Esophagus muscularis mucosa (tissue), 3 donors: ENCODE results near the gene CBFA2T3.

Experiments used
- CTCF ChIP-seq, 3 experiments: fragments of 200-600 bp in 2 of 3; fragments of 450-650 bp in 1 of 3; sonication (generic) in 2 of 3; IDR thresholded peaks; one replicate each; pipeline ENCODE4 v1.5.1; 2017 to 2019; ENCODE audit warnings: antibody characterized with exemption in 3 of 3, mild to moderate bottlenecking in 2 of 3, moderate library complexity in 1 of 3
- POLR2A ChIP-seq: fragments of 450-650 bp; IDR thresholded peaks from one replicate; pipeline ENCODE4 v1.6.1; 2017; ENCODE audit warnings: antibody characterized with exemption, moderate library complexity, mild to moderate bottlenecking, low read depth

DNA sequence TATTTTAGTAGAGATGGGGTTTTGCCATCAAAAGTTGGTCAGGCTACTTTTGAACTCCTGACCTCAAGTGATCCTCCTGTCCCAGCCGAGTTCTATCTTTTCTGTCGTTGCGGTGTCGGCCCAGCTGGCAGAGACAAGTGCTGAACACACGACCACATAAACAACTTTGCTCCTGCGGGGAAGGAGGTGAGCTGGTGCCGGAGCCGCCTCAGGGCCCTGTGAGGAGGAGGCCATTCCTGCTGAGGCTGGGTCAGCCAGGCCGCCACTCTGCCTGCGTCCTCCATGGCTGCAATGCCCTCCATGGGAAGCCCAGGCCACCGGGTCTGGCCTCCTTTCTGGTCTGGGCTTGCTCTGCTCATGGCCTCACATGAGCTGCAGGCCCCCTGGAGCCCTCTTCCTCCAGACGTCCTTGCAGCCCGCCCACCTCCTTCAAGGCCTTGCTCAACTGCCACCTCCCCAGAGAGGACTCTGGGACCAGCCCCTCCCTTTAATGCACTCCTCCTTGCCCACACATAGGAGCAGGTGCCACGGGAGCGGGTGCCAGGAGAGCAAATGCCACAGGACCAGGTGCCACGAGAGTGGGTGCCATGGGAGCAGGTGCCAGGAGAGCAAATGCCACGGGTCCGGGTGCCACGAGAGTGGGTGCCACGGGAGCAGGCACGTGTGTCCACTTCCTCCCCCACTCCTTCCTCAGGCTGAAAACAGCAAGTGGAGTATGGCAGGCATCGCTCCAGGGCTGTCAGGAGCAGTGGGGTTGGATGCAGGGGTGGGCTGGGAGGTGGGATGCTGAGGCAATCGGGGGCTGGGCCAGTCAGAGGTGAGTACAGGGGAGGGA is 28.4 kb upstream of the CBFA2T3 start:
- TF ChIP-seq CTCF (IDR thresholded peaks at IDR 0.05) (no peak), POLR2A (no peak)
